Activated CD4-positive, alpha-beta T cell treated with anti-CD3 and anti-CD28 coated beads, Interleukin-2, amount 10 ng/mL, durations not matched to agents 7 days and 5 days (primary cell): ENCODE data around the gene DLX3. TPM values are rescaled to one million over a fixed set of nuclear protein-coding genes. Genes with fewer than 3 reads are reported as not detected.
A peak's percentile ranks its signal among the peaks of the same experiment; 100 is the strongest.
"Not testable (repeated sequence)": the region's sequence is repeated elsewhere in the genome, so short reads cannot be mapped to it uniquely, and the experiment has no call there.

Source experiments
- CTCF ChIA-PET: fragments of 350-600 bp; sonication (Branson Sonifier 250); formaldehyde crosslinking; loops from one replicate; lab custom pipeline; 2021; ENCODE audit warnings: antibody characterized with exemption; lab: Charles Lee
- POLR2A ChIA-PET: fragments of 350-600 bp; sonication (Branson Sonifier 250); formaldehyde crosslinking; loops from one replicate; lab custom pipeline; 2021; ENCODE audit warnings: antibody characterized with exemption; lab: Charles Lee
- DNase-seq: peaks from one replicate; pipeline ENCODE4 v3.0.0-alpha.2; 2020
- H3K27ac Mint-ChIP-seq: one replicate; pipeline ENCODE4 v1.8.0; 2021; ENCODE audit warnings: mild to moderate bottlenecking, moderate library complexity, mixed read lengths
- H3K27me3 Mint-ChIP-seq: one replicate; pipeline ENCODE4 v1.8.0; 2021; ENCODE audit warnings: mixed read lengths
- H3K36me3 Mint-ChIP-seq: one replicate; pipeline ENCODE4 v1.8.0; 2021; ENCODE audit warnings: low read depth, mixed read lengths
- H3K4me1 Mint-ChIP-seq: one replicate; pipeline ENCODE4 v1.8.0; 2021; ENCODE audit warnings: mixed read lengths
- H3K4me3 Mint-ChIP-seq: one replicate; pipeline ENCODE4 v1.8.0; 2021; ENCODE audit warnings: mild to moderate bottlenecking, moderate library complexity, mixed read lengths
- H3K9me3 Mint-ChIP-seq: one replicate; pipeline ENCODE4 v1.8.0; 2021; ENCODE audit warnings: mixed read lengths
- total RNA-seq, 2 experiments: library from RNA; stranded (reverse); gene quantifications; one replicate each; pipeline ENCODE4 v1.2.3, GENCODE V29; 2021

DLX3 gene
- not detected for total RNA-seq

DNA sequence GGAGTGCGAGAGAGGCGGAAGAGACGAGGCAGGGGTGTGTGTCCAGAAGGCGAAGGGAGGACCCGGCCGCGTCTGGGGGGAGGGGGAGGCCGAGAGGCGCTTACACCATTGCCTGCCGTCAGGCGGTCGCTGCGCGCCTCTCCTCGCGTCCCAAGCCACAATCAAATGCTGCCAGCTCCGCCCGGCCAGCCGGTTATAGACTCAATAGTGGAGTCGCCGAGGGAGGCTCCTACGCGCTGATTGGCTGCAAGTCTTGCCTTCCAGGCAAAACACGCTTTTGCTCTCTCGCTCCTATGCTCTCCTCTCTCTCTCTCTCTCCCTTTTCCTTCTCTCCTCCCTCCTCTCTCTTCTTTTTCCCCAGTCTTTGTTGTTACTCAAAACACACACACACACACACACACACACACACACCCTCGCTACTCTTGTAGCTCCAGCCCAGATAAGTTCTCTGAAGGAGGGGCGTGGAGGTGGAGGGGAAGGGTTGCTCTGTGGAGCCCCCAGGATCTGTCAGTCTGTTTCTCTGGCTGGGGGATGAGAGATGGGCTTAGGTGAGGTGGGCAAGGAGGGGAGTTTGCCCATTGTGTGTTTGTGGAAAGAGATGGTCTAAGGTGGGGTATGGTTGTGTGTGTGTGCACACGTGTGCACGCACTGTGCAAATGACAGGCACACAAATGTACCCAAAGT, at the start of gene DLX3:
Gene DLX3 (minus strand): TSS at position 170 of the 684 bp plus-strand sequence. CDS start 226 bp downstream, outside the sequence.
- ChIA-PET POLR2A (no interaction called here), CTCF (interaction anchor here (0.6 to 6.3 kb wide), 10 partner anchors 11 to 133 kb away, joined by 3 to 51 read pairs (median 7); no protein-coding TSS in a partner anchor)
- H3K27ac Mint-ChIP-seq = peak within 1 kb of the TSS; percentile 6

DNA sequence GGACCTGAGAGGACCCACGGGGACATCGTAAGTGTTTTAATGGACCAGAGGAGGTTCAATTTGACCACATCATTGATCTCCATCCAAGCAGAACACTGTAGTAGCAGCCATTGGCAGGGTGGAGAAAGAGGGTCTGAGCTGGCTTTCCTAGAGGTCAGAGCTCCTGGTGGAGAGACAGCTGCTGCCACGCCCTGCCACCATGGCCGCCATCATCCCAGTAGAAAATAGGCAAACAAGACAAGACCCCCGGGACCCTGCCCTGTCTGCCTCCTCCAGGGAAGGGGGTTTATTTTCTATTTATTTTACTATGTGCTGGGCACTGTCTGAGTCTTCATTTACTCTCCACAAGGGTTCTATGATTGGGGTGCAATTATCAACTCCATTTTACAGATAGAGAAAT, 49.5 kb upstream of the DLX3 start:
- Mint-ChIP-seq H3K36me3 (no peaks in the 10 kb centered on the region), H3K4me1 (peaks cover 5% of the 10 kb centered on the region), H3K9me3 (no peaks in the 10 kb centered on the region), H3K27me3 (peaks cover 2% of the 10 kb centered on the region), H3K4me3 (no peak overlapping the region), H3K27ac (no peak overlapping the region)
- ChIA-PET POLR2A (no interaction called here), CTCF (interaction anchor here (1.3 to 2.8 kb wide), 3 partner anchors 12 to 50 kb away, joined by 3 to 9 read pairs (median 9); no protein-coding TSS in a partner anchor)
- DNase-seq = no peak

More for the DNA sequence above, at the start of gene DLX3:
- Mint-ChIP-seq H3K36me3 (peaks cover 5% of the 10 kb centered on the region), H3K27me3 (peaks cover 70% of the 10 kb centered on the region), H3K4me1 (peaks cover 33% of the 10 kb centered on the region), H3K4me3 (peak within 1 kb of the TSS; percentile 55), H3K9me3 (no peaks in the 10 kb centered on the region)
- no peak for DNase-seq

- peaks cover 2% of the 10 kb centered on the region for H3K27me3 Mint-ChIP-seq
- POLR2A ChIA-PET = no interaction called here
- no peak overlapping the region for H3K27ac Mint-ChIP-seq
- no peak overlapping the region for H3K4me3 Mint-ChIP-seq
- CTCF ChIA-PET = interaction anchor here (1.0 to 2.8 kb wide), 4 partner anchors 11 to 50 kb away, joined by 3 to 9 read pairs (median 4); no protein-coding TSS in a partner anchor
- no peaks in the 10 kb centered on the region for H3K36me3 Mint-ChIP-seq
- no peak for DNase-seq
- peaks cover 5% of the 10 kb centered on the region for H3K4me1 Mint-ChIP-seq
- no peaks in the 10 kb centered on the region for H3K9me3 Mint-ChIP-seq
These were observed 48.5 kb upstream of the DLX3 start for GRCh38 chr17:50043290-50044148.

DNA sequence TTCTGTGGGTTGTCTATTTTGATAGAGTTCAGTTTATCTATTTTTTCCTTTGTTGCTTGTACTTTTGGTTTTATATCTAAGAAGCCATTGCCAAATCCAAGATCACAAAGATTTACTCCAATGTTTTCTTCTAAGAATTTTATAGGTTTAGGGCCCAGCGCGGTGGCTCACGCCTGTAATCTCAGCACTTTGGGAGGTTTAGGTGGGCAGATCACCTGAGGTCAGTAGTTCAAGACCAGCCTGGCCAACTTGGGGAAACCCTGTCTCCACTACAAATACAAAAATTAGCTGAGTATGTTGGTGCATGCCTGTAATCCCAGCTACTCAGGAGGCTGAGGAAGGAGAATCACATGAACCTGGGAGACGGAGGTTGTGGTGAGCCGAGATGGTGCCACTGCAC, 47.2 kb upstream of the DLX3 start:
- H3K36me3 Mint-ChIP-seq = no peaks in the 10 kb centered on the region
- H3K4me1 Mint-ChIP-seq = no peaks in the 10 kb centered on the region
- H3K27ac Mint-ChIP-seq = no peak overlapping the region
- no peaks in the 10 kb centered on the region for H3K9me3 Mint-ChIP-seq
- DNase-seq = no peak
- ChIA-PET POLR2A (no interaction called here), CTCF (interaction anchor here (1.0 kb wide), 1 partner anchor 52 kb away, joined by 3 read pairs; no protein-coding TSS in a partner anchor)
- no peak overlapping the region for H3K4me3 Mint-ChIP-seq
- H3K27me3 Mint-ChIP-seq = peaks cover 2% of the 10 kb centered on the region

DNA sequence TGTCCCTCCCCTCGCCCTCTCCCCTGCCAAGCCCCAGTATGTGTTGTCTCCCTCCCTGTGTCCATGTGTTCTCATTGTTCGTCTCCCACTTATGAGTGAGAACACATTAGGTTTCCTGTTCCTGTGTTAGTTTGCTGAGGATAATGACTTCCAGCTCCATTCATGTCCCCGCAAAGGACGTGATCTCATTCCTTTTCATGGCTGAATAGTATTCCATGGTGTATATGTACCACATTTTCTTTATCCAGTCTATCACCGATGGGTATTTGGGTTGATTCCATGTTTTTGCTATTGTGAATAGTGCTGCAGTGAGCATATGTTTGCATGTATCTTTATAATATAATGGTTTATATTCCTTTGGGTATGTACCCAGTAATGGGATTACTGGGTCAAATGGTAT, 45.5 kb upstream of the DLX3 start:
- CTCF ChIA-PET = interaction anchor here (1.1 to 1.9 kb wide), 2 partner anchors 9 to 47 kb away, joined by 3 to 6 read pairs; no protein-coding TSS in a partner anchor
- POLR2A ChIA-PET, DNase-seq, H3K4me3 Mint-ChIP-seq, H3K4me1 Mint-ChIP-seq, H3K36me3 Mint-ChIP-seq, H3K9me3 Mint-ChIP-seq, H3K27me3 Mint-ChIP-seq, H3K27ac Mint-ChIP-seq: not testable (repeated sequence)

DNA sequence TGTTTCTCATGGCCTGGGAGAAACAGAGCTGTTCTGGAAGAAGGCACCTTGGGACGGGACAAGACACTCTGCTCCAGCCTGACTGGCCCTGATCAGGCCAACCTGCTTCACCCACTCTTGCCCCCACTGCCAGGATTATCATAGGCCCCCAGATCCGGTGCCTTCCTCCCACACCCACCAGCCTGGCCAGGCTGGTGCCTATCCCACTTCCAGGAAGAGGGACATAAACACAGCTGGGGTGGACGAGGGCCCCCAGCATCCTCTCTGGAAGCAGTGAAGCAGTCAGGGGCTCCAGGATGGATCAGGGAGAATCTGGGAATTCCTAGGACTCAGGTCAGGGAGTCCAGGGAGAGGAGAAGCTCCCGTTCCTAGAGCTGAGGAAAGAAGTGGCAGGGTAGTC, 44.0 kb upstream of the DLX3 start:
- Mint-ChIP-seq H3K4me3 (no peak overlapping the region), H3K27me3 (peaks cover 6% of the 10 kb centered on the region), H3K4me1 (no peaks in the 10 kb centered on the region), H3K36me3 (no peaks in the 10 kb centered on the region), H3K9me3 (no peaks in the 10 kb centered on the region), H3K27ac (no peak overlapping the region)
- CTCF ChIA-PET = interaction anchor here (1.3 to 1.9 kb wide), 2 partner anchors 49 to 53 kb away, joined by 3 to 6 read pairs; no protein-coding TSS in a partner anchor
- DNase-seq = no peak
- POLR2A ChIA-PET = no interaction called here

DNA sequence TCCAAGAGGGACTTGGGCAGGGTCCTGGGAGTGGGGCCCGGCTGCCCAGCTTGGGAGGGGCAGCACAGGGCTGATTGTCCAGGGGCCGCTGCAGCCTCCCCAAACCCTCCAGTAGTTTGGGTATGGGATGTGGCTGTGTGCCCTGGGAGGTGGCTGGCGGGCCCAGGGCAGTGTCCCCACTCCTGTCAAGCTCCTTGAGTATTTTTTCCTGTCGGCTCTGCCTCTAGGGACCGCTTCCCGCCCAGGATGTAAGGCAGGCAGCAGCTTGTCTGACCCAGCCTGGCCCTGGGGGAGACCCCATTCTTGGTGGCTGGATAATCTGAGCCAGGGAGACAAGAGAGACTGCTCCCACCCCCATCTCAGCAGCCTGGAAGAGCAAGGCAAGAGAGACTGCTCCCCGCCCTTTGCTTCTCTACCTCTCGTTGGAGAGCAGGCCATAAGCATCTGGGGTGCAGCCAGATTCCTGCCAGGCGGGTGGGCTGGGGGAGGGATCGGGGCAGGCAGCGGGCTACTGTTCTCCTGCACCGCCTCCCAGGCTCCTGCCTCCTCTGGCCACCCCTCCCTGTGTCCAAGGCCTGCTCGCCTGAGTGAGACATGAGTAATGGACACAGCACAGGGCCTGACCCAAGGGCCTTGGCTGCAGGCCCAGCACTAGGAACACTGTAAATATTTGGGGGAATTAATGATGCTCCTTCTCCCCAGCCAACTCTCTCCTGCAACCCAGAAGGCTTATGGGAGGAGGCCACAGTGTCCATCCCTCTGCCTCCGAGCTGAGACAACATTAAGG, 42.5 kb upstream of the DLX3 start:
- no peak for DNase-seq
- Mint-ChIP-seq H3K27ac (no peak overlapping the region), H3K4me1 (no peaks in the 10 kb centered on the region), H3K4me3 (no peak overlapping the region), H3K27me3 (peaks cover 9% of the 10 kb centered on the region), H3K36me3 (no peaks in the 10 kb centered on the region), H3K9me3 (no peaks in the 10 kb centered on the region)
- CTCF ChIA-PET = interaction anchor here (0.6 kb wide), 1 partner anchor 97 kb away, joined by 3 read pairs; no protein-coding TSS in a partner anchor
- POLR2A ChIA-PET = no interaction called here

DNA sequence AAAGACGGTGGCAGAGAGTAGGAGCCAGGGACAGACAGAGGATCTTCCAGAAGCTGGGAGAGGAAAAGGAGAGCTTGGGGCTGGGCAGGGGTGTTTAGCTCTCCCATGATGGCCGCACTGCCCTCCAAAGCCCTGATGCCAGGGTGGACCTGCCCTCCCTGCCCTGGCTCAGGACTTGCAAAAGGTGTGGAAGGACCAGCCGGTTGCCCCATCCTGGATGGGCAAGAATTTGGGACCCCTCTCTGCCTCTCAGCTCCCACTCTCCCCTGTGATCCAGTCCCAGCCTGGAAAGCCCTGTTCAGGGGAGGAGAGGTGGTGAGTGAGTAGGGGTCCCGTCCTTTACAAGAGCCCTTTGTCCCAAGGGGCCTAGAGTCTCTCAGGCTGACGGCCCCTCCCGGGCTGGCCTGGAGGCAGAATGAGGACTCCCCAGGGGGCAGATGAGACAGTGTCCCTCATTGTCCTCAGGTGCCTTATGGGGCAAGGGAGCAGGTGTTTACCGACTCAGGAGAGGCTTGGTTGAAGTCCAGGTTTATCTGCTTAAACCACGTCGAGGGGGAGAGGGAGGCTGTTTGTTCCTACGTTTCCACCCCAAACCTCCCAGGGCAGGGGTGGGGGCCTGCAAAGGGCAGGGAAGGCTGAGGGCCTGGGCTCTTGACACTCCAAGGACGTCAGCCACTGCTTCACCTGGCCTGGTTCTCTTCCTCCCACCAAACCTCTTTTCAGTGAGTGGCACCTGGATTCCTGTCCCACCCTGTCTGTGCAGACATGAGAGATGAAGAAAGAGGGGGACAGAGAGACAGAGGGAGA, 41.6 kb upstream of the DLX3 start:
- ChIA-PET CTCF (interaction anchor here (1.0 to 1.4 kb wide), 3 partner anchors 9 to 20 kb away, joined by 3 to 6 read pairs (median 3); partner anchors contain the start of gene ITGA3), POLR2A (no interaction called here)
- no peak overlapping the region for H3K4me3 Mint-ChIP-seq
- no peaks in the 10 kb centered on the region for H3K4me1 Mint-ChIP-seq
- no peak for DNase-seq
- H3K27me3 Mint-ChIP-seq = peaks cover 10% of the 10 kb centered on the region
- no peaks in the 10 kb centered on the region for H3K36me3 Mint-ChIP-seq
- H3K27ac Mint-ChIP-seq = no peak overlapping the region
- no peaks in the 10 kb centered on the region for H3K9me3 Mint-ChIP-seq

GRCh38 chr17:50035945-50036344, 40.9 kb upstream of the DLX3 start:
- DNase-seq = no peak
- no peak overlapping the region for H3K4me3 Mint-ChIP-seq
- ChIA-PET CTCF (interaction anchor here (1.0 to 1.4 kb wide), 5 partner anchors 9 to 81 kb away, joined by 3 to 6 read pairs (median 3); partner anchors contain the start of gene ITGA3), POLR2A (no interaction called here)
- no peaks in the 10 kb centered on the region for H3K4me1 Mint-ChIP-seq
- no peaks in the 10 kb centered on the region for H3K9me3 Mint-ChIP-seq
- no peaks in the 10 kb centered on the region for H3K36me3 Mint-ChIP-seq
- H3K27ac Mint-ChIP-seq = no peak overlapping the region
- peaks cover 12% of the 10 kb centered on the region for H3K27me3 Mint-ChIP-seq

GRCh38 chr17:50035421-50035879, 40.4 kb upstream of the DLX3 start:
- H3K36me3 Mint-ChIP-seq = no peaks in the 10 kb centered on the region
- CTCF ChIA-PET = interaction anchor here (1.1 to 1.4 kb wide), 4 partner anchors 11 to 82 kb away, joined by 3 to 6 read pairs (median 4); partner anchors contain the start of gene ITGA3
- no peak overlapping the region for H3K4me3 Mint-ChIP-seq

DNA sequence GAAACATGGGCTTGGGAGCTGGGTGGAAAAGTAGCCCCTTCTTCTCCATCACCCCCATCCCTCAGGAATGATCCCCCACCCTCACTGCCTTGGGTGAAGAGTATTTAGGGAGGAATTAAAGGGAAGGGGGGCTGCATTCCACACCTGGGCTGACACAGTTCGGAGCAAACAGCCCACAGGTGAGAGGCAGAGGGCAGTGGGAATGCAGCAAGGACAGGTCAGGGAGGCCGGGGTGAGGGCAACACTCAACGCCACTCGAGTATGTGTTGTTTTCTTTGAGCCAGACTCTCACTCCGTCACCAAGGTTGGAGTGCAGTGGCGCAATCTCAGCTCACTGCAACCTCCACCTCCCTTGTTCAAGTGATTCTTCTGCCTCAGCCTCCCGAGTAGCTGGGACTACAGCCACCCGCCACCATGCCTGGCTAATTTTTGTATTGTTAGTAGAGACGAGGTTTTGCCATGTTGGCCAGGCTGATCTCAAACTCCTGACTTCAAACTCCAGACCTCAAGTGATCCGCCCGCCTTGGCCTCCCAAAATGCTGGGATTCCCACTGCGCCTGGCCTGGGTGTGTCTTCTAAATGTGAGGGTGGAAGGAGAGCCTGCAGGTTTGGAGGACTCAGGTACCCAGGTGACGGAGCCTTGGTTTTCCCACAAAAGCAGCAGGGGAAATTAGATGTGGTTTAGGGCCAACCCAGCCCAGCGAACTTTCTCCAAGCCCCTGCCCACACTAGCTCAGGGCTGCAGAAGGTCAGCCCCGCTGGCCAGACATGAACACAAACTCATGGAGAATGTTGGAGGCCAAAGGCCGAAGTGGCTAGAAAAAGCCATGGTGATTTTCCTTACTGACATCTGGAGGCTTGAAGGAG, 39.7 kb upstream of the DLX3 start:
- DNase-seq = no peak
- H3K4me1 Mint-ChIP-seq = no peaks in the 10 kb centered on the region
- POLR2A ChIA-PET = no interaction called here
- no peak overlapping the region for H3K27ac Mint-ChIP-seq
- no peaks in the 10 kb centered on the region for H3K36me3 Mint-ChIP-seq
- H3K27me3 Mint-ChIP-seq = peaks cover 13% of the 10 kb centered on the region
- CTCF ChIA-PET = interaction anchor here (1.1 to 1.4 kb wide), 2 partner anchors 60 to 82 kb away, joined by 3 to 5 read pairs; no protein-coding TSS in a partner anchor
- no peaks in the 10 kb centered on the region for H3K9me3 Mint-ChIP-seq
- H3K4me3 Mint-ChIP-seq = no peak overlapping the region

More at GRCh38 chr17:50035421-50035879, 40.4 kb upstream of the DLX3 start:
- H3K4me1 Mint-ChIP-seq = no peaks in the 10 kb centered on the region
- H3K9me3 Mint-ChIP-seq = no peaks in the 10 kb centered on the region
- no peak for DNase-seq
- POLR2A ChIA-PET = no interaction called here
- peaks cover 12% of the 10 kb centered on the region for H3K27me3 Mint-ChIP-seq
- no peak overlapping the region for H3K27ac Mint-ChIP-seq
